MCF 10A (cell line): ENCODE data around the gene SETX. TPM values are rescaled to one million over a fixed set of nuclear protein-coding genes. Genes with fewer than 3 reads are reported as not detected.
"Not testable (repeated sequence)": the region's sequence is repeated elsewhere in the genome, so short reads cannot be mapped to it uniquely, and the experiment has no call there.

Source experiments
- BruUV-seq: library from RNA; stranded (reverse); fragments of 400-500 nt; replicated peaks from 2 replicates; lab custom pipeline; 2021; lab: Mats Ljungman, UMichigan
- CTCF ChIA-PET: fragments of 300-600 bp; sonication (Branson Sonifier 250); formaldehyde crosslinking; extraction: SDS; loops from one replicate; lab custom pipeline; 2021; ENCODE audit warnings: antibody characterized with exemption, inconsistent platforms; lab: Yijun Ruan, JAX
- POLR2A ChIA-PET: fragments of 300-600, 350-650 bp; sonication (Branson Sonifier 250); formaldehyde crosslinking; extraction: SDS; loops from one replicate; lab custom pipeline; 2020; ENCODE audit warnings: antibody characterized with exemption, inconsistent platforms; lab: Yijun Ruan, JAX
- DNase-seq: peaks from one replicate; pipeline ENCODE4 v3.0.0-alpha.2; 2018; ENCODE audit not compliant: unreplicated experiment
- H3K27ac Mint-ChIP-seq: one replicate; pipeline ENCODE4 v1.8.0; 2022; ENCODE audit warnings: mild to moderate bottlenecking, low read depth, mixed read lengths; ENCODE audit not compliant: unreplicated experiment
- H3K27me3 Mint-ChIP-seq: one replicate; pipeline ENCODE4 v1.8.0; 2022; ENCODE audit warnings: mixed read lengths; ENCODE audit not compliant: insufficient read depth, unreplicated experiment
- H3K36me3 Mint-ChIP-seq: one replicate; pipeline ENCODE4 v1.8.0; 2022; ENCODE audit warnings: mild to moderate bottlenecking, moderate library complexity, mixed read lengths; ENCODE audit not compliant: insufficient read depth, unreplicated experiment
- H3K4me1 Mint-ChIP-seq: one replicate; pipeline ENCODE4 v1.8.0; 2022; ENCODE audit warnings: mixed read lengths; ENCODE audit not compliant: insufficient read depth, unreplicated experiment
- H3K4me3 Mint-ChIP-seq: one replicate; pipeline ENCODE4 v1.8.0; 2022; ENCODE audit warnings: mild to moderate bottlenecking, moderate library complexity, mixed read lengths; ENCODE audit not compliant: unreplicated experiment
- H3K9me3 Mint-ChIP-seq: one replicate; pipeline ENCODE4 v1.8.0; 2022; ENCODE audit warnings: mixed read lengths; ENCODE audit not compliant: unreplicated experiment
- intact Hi-C: fragments of 100-400 bp; cut with micrococcal nuclease; formaldehyde crosslinking; loops from 2 replicates; pipeline ENCODE4 v1.14.1; 2022
- total RNA-seq: library from RNA; stranded (reverse); gene quantifications from 2 replicates; pipeline ENCODE4 v1.2.3, GENCODE V29; 2022
- TF ChIP-seq, protein P1 (sequence below): fragments of 200-600 bp; IDR thresholded peaks from one replicate; pipeline ENCODE4 v1.8.0; 2022; ENCODE audit warnings: antibody characterized with exemption, mild to moderate bottlenecking; ENCODE audit not compliant: unreplicated experiment

The SETX gene
- total RNA-seq, 1 experiment from 2014 or later, result 41.1 TPM

DNA sequence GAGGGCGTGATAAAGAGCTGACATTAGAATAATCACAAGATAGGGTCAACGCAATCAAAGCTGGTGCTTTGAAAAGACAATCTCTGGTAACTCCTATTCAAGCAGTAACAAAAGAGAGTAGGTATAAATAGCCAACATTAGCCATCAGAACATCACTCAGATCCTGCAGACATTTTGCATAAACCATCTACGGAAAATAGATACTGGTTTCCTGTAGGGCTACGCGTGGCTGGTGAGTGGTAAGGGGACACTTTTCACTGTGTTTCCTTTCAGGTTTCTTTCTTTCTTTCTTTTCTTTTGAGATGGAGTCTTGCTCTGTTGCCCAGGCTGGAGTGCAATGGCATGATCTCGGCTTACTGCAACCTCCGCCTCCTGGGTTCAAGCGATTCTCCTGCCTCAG is 29.6 kb upstream of the SETX start:
- Mint-ChIP-seq H3K4me1 (no peaks in the 10 kb centered on the region), H3K27ac (no peak overlapping the region), H3K4me3 (no peak overlapping the region), H3K36me3 (peaks cover 79% of the 10 kb centered on the region), H3K9me3 (no peaks in the 10 kb centered on the region), H3K27me3 (no peaks in the 10 kb centered on the region)
- POLR2A ChIA-PET, result interaction anchor here (0.6 kb wide), 1 partner anchor 28 kb away, joined by 3 read pairs; no protein-coding TSS in a partner anchor
- DNase-seq, result no peak
- no TSS peak for BruUV-seq
- TF ChIP-seq, protein P1, sequence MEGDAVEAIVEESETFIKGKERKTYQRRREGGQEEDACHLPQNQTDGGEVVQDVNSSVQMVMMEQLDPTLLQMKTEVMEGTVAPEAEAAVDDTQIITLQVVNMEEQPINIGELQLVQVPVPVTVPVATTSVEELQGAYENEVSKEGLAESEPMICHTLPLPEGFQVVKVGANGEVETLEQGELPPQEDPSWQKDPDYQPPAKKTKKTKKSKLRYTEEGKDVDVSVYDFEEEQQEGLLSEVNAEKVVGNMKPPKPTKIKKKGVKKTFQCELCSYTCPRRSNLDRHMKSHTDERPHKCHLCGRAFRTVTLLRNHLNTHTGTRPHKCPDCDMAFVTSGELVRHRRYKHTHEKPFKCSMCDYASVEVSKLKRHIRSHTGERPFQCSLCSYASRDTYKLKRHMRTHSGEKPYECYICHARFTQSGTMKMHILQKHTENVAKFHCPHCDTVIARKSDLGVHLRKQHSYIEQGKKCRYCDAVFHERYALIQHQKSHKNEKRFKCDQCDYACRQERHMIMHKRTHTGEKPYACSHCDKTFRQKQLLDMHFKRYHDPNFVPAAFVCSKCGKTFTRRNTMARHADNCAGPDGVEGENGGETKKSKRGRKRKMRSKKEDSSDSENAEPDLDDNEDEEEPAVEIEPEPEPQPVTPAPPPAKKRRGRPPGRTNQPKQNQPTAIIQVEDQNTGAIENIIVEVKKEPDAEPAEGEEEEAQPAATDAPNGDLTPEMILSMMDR, result no peak
- CTCF ChIA-PET, result no interaction called here
- intact Hi-C loops, result no loop called here

DNA sequence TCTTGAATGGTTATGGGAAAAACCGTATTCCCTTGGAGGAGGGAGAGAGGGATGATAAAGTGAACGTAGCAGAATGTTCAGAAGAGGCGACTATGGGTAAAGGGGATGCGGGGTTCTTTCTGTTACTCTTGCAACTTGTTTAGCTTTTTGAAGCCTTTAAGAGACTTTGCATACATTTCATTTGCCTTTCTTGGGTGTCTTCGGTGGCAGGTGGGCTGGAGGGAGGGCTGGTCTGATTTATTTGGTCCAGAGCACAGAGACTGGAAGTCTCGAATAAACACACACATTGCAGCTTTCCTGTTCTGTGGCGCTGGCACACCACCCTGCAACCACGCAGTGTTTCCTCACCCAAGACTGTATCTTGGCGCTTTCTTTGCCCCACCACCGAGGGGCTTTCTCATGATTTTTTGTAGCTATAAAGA is 28.7 kb upstream of the SETX start:
- no peaks in the 10 kb centered on the region for H3K9me3 Mint-ChIP-seq
- POLR2A ChIA-PET, result interaction anchor here (1.1 kb wide), 1 partner anchor 29 kb away, joined by 3 read pairs; the partner anchor contains the start of gene SETX

DNA sequence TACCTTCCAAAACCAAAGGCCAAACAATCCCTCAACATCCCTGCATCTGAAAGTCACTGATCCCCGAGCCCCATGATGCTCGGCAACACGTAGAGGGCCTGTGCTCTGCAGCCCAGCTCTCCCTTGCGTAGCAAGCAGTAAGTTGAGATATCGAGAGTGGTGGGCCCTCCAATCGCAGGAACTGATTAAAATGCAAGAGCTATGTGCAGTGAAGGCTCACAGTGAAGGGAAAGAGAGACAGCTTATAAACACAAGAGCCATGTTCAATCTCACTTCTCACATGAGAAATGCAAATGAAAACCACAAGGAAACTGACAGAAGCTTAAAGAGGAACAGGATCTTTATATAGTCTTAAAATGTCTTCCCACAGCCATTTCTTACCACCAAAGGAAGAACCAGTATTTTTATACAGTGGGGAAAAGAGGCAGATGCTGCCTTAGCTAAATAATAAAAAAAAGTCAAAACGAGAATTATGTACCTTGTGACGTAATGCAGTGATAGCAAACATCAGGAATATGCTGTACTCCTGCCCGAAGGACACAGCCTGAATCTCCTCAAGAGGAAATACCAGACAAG is 27.3 kb upstream of the SETX start:
- BruUV-seq, result no TSS peak
- intact Hi-C loops, result no loop called here
- Mint-ChIP-seq H3K4me3 (no peak overlapping the region), H3K9me3 (no peaks in the 10 kb centered on the region), H3K36me3 (peaks cover 57% of the 10 kb centered on the region), H3K27ac (no peak overlapping the region), H3K4me1 (no peaks in the 10 kb centered on the region), H3K27me3 (no peaks in the 10 kb centered on the region)
- POLR2A ChIA-PET, result no interaction called here
- TF ChIP-seq, protein P1, result no peak
- CTCF ChIA-PET, result no interaction called here
- DNase-seq, result no peak

More for the DNA sequence above, 28.7 kb upstream of the SETX start:
- intact Hi-C loops, result no loop called here
- Mint-ChIP-seq H3K36me3 (peaks cover 70% of the 10 kb centered on the region), H3K4me3 (no peak overlapping the region), H3K27ac (no peak overlapping the region), H3K4me1 (no peaks in the 10 kb centered on the region), H3K27me3 (no peaks in the 10 kb centered on the region)
- no peak for DNase-seq
- CTCF ChIA-PET, result no interaction called here
- BruUV-seq, result no TSS peak
- TF ChIP-seq, protein P1, result no peak

DNA sequence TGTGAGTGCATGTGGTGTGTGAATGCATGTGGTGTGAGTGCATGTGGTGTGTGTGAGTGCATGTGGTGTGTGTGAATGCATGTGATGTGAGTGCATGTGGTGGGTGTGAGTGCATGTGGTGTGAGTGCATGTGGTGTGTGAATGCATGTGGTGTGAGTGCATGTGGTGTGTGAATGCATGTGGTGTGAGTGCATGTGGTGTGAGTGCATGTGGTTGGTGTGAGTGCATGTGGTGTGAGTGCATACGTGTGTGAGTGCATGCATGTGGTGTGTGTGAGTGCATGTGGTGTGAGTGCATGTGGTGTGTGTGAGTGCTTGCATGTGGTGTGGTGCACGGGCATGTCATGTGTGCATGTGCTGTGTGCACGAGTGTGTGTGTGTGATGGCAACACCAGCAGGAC is 23.6 kb upstream of the SETX start:
- H3K27ac Mint-ChIP-seq, H3K4me3 Mint-ChIP-seq, BruUV-seq, intact Hi-C loops, H3K4me1 Mint-ChIP-seq, CTCF ChIA-PET, DNase-seq, H3K27me3 Mint-ChIP-seq, POLR2A ChIA-PET, H3K9me3 Mint-ChIP-seq: not testable (repeated sequence)
- peaks cover 46% of the 10 kb centered on the region for H3K36me3 Mint-ChIP-seq

DNA sequence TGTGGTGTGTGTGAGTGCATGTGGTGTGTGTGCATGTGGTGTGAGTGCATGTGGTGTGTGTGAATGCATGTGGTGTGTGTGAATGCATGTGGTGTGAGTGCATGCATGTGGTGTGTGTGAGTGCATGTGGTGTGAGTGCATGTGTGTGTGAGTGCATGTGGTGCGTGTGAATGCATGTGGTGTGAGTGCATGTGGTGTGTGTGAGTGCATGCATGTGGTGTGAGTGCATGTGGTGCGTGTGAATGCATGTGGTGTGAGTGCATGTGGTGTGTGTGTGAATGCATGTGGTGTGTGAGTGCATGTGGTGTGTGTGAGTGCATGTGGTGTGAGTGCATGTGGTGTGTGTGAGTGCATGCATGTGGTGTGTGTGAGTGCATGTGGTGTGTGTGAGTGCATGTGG is 23.0 kb upstream of the SETX start:
- BruUV-seq, H3K9me3 Mint-ChIP-seq, H3K4me3 Mint-ChIP-seq, POLR2A ChIA-PET, H3K27me3 Mint-ChIP-seq, DNase-seq, CTCF ChIA-PET, intact Hi-C loops, H3K4me1 Mint-ChIP-seq, H3K27ac Mint-ChIP-seq: not testable (repeated sequence)
- H3K36me3 Mint-ChIP-seq, result peaks cover 42% of the 10 kb centered on the region
